SK-N-SH (cell line): Measurements from ENCODE around the gene R3HDM2. TPM values are rescaled to one million over a fixed set of nuclear protein-coding genes. Genes with fewer than 3 reads are reported as not detected.
A peak's percentile ranks its signal among the peaks of the same experiment; 100 is the strongest.

Source experiments
- ELF1 ChIP-seq: IDR thresholded peaks from 2 replicates; pipeline ENCODE4 v1.4.0; 2012
- FOSL2 ChIP-seq: IDR thresholded peaks from 2 replicates; pipeline ENCODE4 v1.4.0; 2012; ENCODE audit warnings: low read depth, mild to moderate bottlenecking, moderate library complexity, borderline replicate concordance
- FOXM1 ChIP-seq: IDR thresholded peaks from 2 replicates; pipeline ENCODE4 v1.4.0; 2012; ENCODE audit warnings: low read depth, mild to moderate bottlenecking
- GATA2 ChIP-seq: sonication (generic); formaldehyde crosslinking; IDR thresholded peaks from 2 replicates; pipeline ENCODE4 v1.5.0; 2020; ENCODE audit warnings: mild to moderate bottlenecking, missing genetic modification reagents
- PBX3 ChIP-seq: IDR thresholded peaks from 2 replicates; pipeline ENCODE4; 2012
- POLR2AphosphoS5 ChIP-seq: IDR thresholded peaks from 2 replicates; pipeline ENCODE4 v1.6.1; 2012; ENCODE audit warnings: low read depth, low read length
- REST ChIP-seq: IDR thresholded peaks from 2 replicates; pipeline ENCODE4 v1.6.1; 2012; ENCODE audit warnings: mild to moderate bottlenecking, low read depth, low read length, moderate library complexity
- RXRA ChIP-seq: IDR thresholded peaks from 2 replicates; pipeline ENCODE4 v1.4.0; 2012; ENCODE audit warnings: low read depth, mild to moderate bottlenecking, borderline replicate concordance
- TCF12 ChIP-seq: IDR thresholded peaks from 2 replicates; pipeline ENCODE4 v1.4.0; 2012
- TEAD4 ChIP-seq: IDR thresholded peaks from 2 replicates; pipeline ENCODE4 v1.4.0; 2012; ENCODE audit warnings: mild to moderate bottlenecking, borderline replicate concordance; ENCODE audit not compliant: insufficient read depth
- USF2 ChIP-seq: fragments of 150-350 bp; IDR thresholded peaks from 2 replicates; pipeline ENCODE4 v1.6.1; 2017; ENCODE audit warnings: antibody characterized with exemption, low read length, low read depth, borderline replicate concordance
- ZBTB33 ChIP-seq: IDR thresholded peaks from 2 replicates; pipeline ENCODE4 v1.4.0; 2012; ENCODE audit warnings: low read depth, borderline replicate concordance
- polyA plus RNA-seq, 3 experiments: library from polyadenylated mRNA; depleted of rRNA; stranded (reverse); fragments of >200 nt; gene quantifications; 2 replicates each; pipeline ENCODE4 v1.2.3, GENCODE V29; 2012

The R3HDM2 gene
- polyA plus RNA-seq, 1 of the 3 experiments (the other 2 are of a cell fraction), result 23.1 TPM

- TF ChIP-seq ELF1 (0 out of 2 replicates have a peak, but pooled peaks have one; percentile 6), FOSL2 (no peak), TEAD4 (no peak), POLR2AphosphoS5 (peak; percentile 60; the same call in 1 of the 2 replicates), RXRA (no peak; the same call in 1 of the 2 replicates), REST (no peak), TCF12 (peak; percentile 11; the same call in 1 of the 2 replicates), FOXM1 (0 out of 2 replicates have a peak, but pooled peaks have one; percentile 33), USF2 (no peak), ZBTB33 (no peak), PBX3 (peak; percentile 33; the same call in 1 of the 2 replicates), GATA2 (CRISPR knock-in tag) (no peak)
These were observed 191.8 kb downstream of the R3HDM2 start (continued) for GRCh38 chr12:57238854-57239554.
